KOPT-K1 (cell line): ENCODE results near the gene NTRK3.

Experiments used
- H3K27ac ChIP-seq: fragments of 200-600 bp; sonication (generic); 2 replicates; pipeline ENCODE4 v1.5.1; 2016; ENCODE audit warnings: antibody characterized with exemption, mild to moderate bottlenecking, low read depth, low read length; ENCODE audit not compliant: poor library complexity, severe bottlenecking
- H3K36me3 ChIP-seq: fragments of 200-600 bp; sonication (generic); 2 replicates; pipeline ENCODE4 v1.5.1; 2017; ENCODE audit warnings: antibody characterized with exemption, mild to moderate bottlenecking, low read length, moderate library complexity; ENCODE audit not compliant: insufficient read depth
- H3K9me3 ChIP-seq: fragments of 200-600 bp; sonication (generic); 2 replicates; pipeline ENCODE4 v1.5.1; 2017; ENCODE audit warnings: antibody characterized with exemption, low read length, mild to moderate bottlenecking; ENCODE audit not compliant: insufficient read depth, poor library complexity, severe bottlenecking

The NTRK3 gene

DNA sequence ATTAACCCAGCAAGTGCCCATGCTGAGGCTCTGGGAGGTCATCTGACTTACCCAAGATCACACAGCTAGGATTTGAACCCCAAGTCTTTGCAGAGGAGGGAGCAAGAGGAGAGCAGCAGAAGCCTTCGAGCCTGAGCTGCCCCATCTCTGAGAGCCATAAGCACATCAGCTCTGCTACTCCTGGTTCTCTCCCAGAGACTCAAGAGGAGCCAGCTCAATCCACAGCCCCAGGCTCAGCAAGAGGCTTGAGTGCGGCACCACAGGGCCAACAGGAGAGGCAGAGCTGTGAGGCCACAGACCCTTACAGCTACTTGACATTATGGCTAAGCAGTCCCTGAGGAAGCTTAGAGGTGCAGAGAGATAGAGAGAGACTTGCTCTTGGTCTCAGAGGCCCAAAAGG, 15.9 kb upstream of the NTRK3 start:
- H3K36me3 ChIP-seq = no peaks in the 10 kb centered on the region

DNA sequence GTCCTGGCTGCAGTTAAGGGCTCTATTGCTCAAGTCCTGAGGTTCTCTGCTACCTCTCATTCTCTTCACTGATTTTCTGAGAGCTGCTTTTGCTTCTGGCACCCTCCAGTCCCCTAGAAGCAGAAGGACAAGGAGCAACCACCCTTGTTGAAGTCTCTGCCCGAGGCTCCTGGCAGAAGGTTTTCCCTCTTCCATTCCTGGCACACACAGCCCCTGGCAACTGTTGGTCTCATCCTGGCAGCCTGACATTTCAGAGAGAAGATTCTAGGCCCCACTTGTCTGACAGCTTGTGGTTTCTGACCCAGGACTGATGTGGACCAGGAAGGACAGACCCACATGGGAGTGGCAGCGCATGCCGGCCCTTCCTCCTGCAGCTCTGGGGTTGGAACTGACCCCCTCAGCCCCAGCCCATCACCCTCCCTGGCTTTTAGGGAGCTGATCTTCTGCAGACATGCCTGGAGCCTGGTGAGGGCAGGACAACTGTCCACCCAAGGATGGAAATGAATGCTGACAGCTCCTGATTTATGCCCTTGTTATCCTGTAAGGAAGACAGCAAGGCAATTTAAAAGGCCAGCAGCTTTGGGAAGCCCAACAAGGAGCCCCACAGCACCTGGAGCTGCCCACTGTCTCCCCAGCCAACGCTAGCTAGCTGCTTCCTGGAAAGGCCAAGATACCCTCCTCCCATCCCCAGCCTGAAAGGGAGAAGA, 13.0 kb upstream of the NTRK3 start:
- H3K27ac ChIP-seq = no peak overlapping the region
- no peaks in the 10 kb centered on the region for H3K9me3 ChIP-seq
- no peaks in the 10 kb centered on the region for H3K36me3 ChIP-seq

More for the DNA sequence above, 15.9 kb upstream of the NTRK3 start:
- Histone ChIP-seq H3K27ac (no peak overlapping the region), H3K9me3 (no peaks in the 10 kb centered on the region)

DNA sequence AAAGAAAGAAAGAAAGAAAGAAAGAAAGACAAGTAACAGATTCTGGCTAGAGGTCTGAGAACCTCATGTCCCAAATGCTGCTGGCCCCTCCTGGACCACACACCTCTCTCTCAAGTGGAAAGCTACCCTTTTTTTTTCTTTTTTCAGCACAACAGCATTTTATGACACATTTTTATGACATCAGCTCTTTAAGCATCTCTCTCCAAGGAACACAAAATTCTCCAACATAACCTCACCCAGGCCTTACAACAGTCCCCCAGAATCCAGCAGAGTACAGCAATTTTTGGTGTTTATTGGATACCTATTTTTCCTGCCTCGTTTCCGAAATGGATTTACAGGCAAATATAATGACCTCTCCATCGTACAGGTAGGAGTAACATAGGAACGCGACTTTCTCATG, 11.2 kb upstream of the NTRK3 start:
- no peaks in the 10 kb centered on the region for H3K36me3 ChIP-seq
- no peak overlapping the region for H3K27ac ChIP-seq
- H3K9me3 ChIP-seq = no peaks in the 10 kb centered on the region

DNA sequence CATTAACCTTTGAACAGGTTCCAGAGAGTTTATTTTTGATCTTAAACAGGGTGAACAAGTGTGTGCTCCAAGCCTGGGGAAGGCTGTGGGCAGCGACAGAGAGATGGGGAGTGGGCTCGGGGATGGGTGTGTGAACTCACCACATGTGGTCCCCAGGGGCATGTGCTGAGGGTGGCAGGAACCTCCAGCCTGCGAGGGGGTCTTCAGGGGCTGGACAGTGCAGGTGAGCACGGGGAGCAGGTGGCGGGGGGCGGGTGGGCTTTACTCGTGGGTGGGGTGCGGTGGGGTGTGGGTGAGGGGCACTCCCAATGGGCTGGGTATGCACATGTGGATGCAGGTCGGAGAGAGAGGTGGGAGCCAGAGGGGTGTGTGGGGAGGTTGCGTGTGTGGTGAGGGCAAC, 9.6 kb upstream of the NTRK3 start:
- Histone ChIP-seq H3K9me3 (no peaks in the 10 kb centered on the region), H3K36me3 (no peaks in the 10 kb centered on the region), H3K27ac (no peak overlapping the region)

DNA sequence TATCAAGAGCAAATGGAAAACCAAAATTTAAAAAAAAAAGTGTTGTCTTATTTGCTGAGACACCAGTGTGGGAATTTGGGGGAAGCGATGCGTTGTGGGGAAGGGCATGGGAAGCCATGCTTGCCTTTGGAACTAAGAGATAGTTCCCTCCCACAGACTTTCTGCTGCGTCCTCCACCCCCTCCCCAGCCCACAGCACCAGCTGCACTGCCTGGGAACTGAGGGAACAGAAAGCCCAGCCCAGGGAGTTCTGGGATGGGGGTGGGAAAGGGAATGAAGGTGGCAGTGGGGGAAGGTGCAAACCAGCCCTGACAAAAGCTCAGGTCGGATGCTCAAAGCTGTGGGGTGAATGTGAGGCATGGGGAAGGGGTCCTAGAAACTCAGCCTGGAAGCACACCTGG, 8.1 kb upstream of the NTRK3 start:
- Histone ChIP-seq H3K36me3 (no peaks in the 10 kb centered on the region), H3K27ac (no peak overlapping the region)

DNA sequence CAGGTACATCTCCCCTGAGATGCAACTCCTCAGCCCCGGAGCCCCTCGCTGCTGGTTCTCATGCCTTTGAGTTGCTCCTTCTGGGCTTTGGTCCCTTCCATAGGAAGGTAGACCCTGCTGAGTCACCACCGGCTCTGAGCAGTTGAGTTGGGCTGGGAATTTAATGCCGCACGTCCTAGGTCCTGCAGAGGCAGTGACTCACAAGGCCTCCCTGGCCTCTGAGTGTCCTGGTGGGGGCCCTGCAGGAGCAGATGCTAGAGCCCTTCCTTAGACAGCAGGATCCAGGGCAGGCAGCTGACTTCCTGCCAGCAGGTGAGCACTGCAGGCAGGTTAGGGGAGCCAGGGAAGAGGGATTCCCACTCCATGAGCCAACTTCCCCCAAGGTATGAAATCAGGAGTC, 5.5 kb upstream of the NTRK3 start:
- H3K9me3 ChIP-seq = no peaks in the 10 kb centered on the region
- no peak overlapping the region for H3K27ac ChIP-seq
- H3K36me3 ChIP-seq = no peaks in the 10 kb centered on the region

More for the DNA sequence above, 8.1 kb upstream of the NTRK3 start:
- H3K9me3 ChIP-seq = no peaks in the 10 kb centered on the region

DNA sequence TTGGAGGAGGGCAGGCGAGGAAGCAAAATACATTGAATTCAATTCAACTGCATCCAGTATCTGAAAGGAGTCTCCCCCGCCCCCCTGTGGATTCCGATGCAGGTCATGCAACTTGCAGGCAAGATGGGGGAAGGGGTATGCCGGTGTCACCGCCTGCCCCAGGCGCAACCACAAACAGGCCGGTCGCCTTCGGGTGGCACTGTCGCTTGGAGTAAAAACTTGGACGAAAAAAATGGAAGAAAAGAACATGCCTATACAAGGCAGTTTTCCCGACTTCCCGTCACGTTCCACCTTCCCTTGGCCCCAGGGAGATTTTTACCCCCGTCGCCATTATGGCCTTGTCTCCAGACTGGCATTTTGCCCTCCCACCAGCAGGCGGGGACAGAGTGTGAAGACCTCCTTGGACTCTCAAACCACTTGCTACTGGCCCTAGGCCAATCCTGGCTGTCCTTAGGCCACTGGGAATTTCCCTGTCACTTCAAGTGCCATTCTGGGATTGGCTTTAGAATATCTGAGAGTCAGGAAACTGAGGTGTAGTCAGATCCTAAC, 1.6 kb upstream of the NTRK3 start:
- Histone ChIP-seq H3K27ac (no peak overlapping the region), H3K9me3 (no peaks in the 10 kb centered on the region), H3K36me3 (no peaks in the 10 kb centered on the region)

DNA sequence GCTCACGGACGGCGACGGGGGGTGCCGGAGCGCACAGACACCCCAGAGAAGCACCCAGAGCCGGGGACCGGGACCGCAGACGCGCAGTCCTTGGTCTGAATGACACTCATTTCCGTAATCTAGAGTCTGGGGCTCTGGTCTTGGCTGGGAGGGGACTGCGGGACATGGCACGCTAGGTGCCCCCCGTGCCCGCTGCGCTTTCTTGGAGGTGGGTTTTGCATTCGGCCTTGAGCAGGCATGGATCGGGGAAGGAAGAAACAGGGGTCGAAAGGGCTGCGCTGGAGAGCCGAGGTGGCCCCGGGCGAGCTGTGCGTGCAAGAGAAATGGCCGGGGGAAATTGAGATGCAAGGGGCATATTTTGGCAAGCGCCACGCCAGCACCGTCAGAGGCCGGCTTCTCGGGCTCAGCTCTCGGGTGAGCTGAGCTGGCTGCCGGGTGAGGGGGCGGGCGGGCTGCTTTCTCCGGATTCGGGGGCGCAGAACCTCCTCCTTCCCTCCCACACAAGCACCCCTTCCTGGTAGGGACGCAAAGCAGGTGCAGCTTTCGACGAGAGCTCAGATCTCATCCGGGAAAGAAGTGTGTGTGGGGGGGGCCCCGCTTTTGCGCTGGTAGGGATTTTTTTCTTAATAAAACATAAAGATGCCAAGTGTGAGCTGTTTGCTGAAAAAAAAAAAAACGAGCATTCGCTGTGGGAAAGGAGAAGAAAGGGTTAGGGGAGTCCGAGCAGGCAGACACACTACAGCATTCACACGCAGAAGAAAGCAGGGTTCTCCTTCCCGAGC, 963 bp upstream of the NTRK3 start:
- Histone ChIP-seq H3K9me3 (no peaks in the 10 kb centered on the region), H3K36me3 (no peaks in the 10 kb centered on the region), H3K27ac (no peak overlapping the region)

DNA sequence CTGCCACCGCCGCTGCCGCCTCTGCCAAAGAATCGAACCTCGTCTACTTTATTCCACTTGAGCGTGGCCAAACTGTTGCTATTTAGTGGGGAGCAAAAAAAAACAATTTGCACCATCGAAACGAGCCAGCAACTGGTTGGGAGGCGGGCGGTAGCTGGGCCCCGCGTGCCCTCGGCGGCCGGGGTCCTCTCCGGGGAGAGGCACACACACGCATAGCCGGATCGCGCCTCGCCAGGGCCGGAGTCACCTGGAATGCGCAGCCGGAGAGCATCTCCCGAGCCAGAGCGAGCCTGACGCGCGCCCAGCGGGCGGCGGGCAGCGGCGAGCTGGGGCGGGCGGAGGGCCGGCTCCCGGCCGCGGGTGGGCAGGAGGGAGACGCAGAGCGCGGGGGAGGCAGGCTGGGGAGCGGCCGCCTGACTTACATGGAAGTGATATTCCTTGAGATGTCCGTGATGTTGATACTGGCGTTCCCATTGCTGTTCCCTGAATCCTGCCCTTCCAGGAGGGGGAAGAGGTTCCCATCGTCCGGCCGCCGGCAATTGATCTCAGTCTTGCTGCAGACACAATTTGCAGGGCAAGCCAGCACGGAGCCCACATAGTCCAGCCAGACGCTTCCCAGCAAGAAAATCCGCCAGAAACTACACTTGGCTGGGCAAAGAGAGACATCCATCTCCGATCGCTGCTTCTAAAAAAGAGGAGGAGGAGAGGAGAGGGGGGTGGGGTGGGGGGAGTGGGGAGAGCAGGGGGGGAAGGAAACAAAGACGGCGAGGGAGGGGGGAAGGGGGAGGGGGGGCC, 858 bp downstream of the NTRK3 start:
- H3K9me3 ChIP-seq = no peaks in the 10 kb centered on the region
- no peaks in the 10 kb centered on the region for H3K36me3 ChIP-seq
- H3K27ac ChIP-seq = no peak overlapping the region

DNA sequence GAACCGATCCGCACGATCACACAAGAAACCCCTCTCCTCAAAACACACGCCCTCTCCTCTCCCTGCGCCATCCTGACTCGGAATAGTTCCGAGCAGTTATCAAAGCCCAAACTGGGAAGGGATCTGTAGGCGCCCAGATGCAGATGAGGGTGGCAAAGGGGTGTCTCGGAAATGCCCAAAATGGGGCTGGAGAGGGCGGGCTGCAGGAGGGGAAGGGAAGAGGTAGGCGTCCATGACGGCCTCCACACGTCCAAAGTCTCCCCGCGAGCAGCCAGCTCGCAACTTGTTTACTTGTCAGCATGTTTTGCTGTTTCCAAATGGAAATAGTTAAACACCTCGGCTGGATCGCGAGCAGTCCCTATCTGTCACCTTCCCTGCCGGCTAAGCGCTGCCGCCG, 1.5 kb downstream of the NTRK3 start:
- H3K9me3 ChIP-seq = no peaks in the 10 kb centered on the region
- no peaks in the 10 kb centered on the region for H3K36me3 ChIP-seq

DNA sequence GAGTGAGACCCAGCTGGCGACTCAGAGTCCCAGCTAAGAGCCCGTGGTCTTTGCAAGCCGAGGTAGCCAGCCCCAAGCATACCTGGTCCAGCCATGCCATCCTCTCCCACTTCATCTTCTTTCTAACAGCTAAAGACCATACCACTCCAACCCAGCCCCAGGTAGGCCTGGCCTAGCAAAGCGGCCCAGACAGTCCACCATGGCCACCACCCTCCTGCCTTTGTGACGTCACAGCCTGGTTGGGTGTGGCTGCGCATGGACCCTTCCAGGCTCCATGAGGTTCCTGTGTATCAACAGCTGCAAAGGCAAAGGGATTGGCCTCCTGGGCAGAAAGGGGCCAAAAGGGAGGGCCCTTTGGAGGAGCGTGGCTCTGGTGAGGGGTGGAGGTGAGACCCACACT, 4.1 kb downstream of the NTRK3 start:
- H3K27ac ChIP-seq = no peak overlapping the region
- H3K36me3 ChIP-seq = no peaks in the 10 kb centered on the region

More for the DNA sequence above, 1.5 kb downstream of the NTRK3 start:
- H3K27ac ChIP-seq = no peak overlapping the region

DNA sequence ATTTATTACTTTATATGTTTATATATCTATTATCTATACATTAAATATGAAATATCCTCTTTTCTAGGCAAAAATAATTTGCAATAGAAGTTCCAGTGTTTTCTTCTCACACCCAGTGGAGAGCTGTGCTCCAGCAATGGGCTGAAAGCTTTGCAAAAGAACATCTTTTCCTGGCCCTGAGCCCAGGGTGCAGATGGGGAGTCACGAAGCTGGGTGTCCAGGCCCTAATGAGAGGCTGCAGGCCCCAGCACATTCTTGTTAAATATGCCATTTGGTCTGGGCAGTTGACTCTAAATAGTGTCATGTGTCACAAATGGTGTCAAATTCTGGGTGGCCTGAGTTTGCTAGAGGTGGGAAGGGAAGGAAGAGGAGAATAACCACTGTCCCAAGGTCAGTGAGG, 5.7 kb downstream of the NTRK3 start:
- H3K27ac ChIP-seq = no peak overlapping the region
- H3K9me3 ChIP-seq = no peaks in the 10 kb centered on the region
- H3K36me3 ChIP-seq = no peaks in the 10 kb centered on the region

More for the DNA sequence above, 4.1 kb downstream of the NTRK3 start:
- no peaks in the 10 kb centered on the region for H3K9me3 ChIP-seq

DNA sequence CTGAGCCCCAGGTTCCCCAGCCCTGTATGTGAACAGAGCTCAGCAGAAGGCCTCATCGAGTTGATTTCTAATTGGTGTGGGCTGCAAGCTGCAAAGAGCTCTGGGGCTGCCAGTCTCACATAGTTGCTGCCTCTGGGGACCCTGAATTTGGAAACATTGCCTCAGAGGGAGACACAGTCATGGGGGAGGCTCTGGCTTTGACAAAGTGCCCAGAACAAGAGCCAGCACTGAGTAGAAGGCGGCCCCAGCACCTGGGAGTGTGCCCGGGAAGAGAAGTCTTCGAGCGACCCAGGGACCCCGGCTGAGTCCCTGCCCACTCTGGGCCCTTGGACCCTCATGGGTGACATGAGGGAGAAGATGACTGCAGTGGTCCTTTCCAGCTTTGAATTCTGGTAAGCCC, 7.3 kb downstream of the NTRK3 start:
- no peak overlapping the region for H3K27ac ChIP-seq
- no peaks in the 10 kb centered on the region for H3K36me3 ChIP-seq

DNA sequence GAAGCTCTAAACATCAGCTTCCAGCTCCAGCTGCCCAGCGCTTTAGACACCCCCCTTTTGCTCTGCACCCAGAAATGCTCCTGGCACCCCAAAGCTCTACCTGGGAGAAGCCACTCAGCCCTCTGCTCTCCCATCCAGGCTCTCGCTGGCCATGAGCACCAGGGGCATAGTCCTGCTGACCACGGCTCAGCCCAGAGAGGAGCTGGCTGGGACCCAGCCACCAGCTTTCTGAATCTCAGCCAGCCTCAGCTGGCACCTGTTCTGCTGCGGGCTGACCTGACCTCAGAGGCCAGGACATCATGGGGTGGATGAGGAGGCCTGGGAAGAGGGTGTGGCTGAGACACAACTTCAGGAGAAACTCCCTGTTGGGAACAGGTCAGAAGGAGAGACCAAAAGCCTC, 8.6 kb downstream of the NTRK3 start:
- no peaks in the 10 kb centered on the region for H3K9me3 ChIP-seq
- H3K27ac ChIP-seq = no peak overlapping the region
- no peaks in the 10 kb centered on the region for H3K36me3 ChIP-seq

More for the DNA sequence above, 7.3 kb downstream of the NTRK3 start:
- no peaks in the 10 kb centered on the region for H3K9me3 ChIP-seq
